ENCODE results near the gene LTBP3.
"Not testable (repeated sequence)": the region's sequence is repeated elsewhere in the genome, so short reads cannot be mapped to it uniquely, and the experiment has no call there.

The LTBP3 gene

DNA sequence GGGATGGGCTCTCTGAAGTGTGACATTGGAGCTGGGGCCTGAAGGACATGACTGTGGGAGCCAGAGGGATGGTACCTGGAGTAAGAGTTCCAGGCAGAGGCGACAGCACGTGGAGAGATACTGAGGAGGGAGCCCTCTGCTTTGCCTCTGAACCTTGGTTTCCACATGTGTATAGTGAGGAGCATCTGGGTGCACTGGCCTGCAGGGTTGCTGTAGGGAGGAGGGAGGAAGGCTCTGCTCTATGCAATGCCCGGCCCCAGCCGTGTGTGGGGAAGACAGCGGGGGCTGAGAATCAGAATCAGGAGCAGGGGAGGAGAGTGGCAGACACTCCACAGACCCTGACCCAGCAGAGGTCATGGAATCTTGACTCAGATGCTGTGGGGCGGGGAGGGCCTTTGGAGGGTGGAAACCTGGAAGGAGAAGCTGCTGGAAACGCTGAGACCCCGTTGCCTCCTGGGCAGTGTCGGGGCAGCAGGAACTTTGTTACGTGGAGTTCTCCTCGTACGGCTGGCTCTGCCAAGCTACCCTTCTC lies 29.3 kb downstream of the LTBP3 start:
- TF ChIP-seq, protein P1, sequence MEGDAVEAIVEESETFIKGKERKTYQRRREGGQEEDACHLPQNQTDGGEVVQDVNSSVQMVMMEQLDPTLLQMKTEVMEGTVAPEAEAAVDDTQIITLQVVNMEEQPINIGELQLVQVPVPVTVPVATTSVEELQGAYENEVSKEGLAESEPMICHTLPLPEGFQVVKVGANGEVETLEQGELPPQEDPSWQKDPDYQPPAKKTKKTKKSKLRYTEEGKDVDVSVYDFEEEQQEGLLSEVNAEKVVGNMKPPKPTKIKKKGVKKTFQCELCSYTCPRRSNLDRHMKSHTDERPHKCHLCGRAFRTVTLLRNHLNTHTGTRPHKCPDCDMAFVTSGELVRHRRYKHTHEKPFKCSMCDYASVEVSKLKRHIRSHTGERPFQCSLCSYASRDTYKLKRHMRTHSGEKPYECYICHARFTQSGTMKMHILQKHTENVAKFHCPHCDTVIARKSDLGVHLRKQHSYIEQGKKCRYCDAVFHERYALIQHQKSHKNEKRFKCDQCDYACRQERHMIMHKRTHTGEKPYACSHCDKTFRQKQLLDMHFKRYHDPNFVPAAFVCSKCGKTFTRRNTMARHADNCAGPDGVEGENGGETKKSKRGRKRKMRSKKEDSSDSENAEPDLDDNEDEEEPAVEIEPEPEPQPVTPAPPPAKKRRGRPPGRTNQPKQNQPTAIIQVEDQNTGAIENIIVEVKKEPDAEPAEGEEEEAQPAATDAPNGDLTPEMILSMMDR (conservative IDR thresholded peaks at IDR 0.05; ENCODE audit: low read depth), result no peak
- CTCF ChIA-PET, result no interaction called here
- POLR2A ChIA-PET (ENCODE audit: low non-redundant PET), result interaction anchor here (0.7 kb wide), 1 partner anchor 17 kb away, joined by 3 read pairs; no protein-coding TSS in a partner anchor

DNA sequence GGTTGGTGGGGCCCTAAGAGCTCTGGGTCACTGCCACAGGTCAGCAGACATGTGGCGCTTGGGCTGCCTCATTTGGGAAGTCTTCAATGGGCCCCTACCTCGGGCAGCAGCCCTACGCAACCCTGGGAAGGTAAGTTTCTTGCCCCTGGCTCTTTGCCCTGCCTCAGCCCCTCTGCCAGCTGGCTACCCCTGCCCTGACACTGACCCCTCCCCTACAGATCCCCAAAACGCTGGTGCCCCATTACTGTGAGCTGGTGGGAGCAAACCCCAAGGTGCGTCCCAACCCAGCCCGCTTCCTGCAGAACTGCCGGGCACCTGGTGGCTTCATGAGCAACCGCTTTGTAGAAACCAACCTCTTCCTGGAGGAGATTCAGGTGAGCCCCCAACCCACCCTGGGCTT lies 31.4 kb downstream of the LTBP3 start:
- peak overlapping the region; percentile 77 for H3K27ac ChIP-seq
- no peak for DNase-seq (ENCODE audit: low spot score)
- TF ChIP-seq, protein P1 (conservative IDR thresholded peaks at IDR 0.05; ENCODE audit: low read depth), result no peak
- CTCF ChIA-PET, result no interaction called here
- POLR2A ChIA-PET (ENCODE audit: low non-redundant PET), result no interaction called here

More for the DNA sequence above, 29.3 kb downstream of the LTBP3 start:
- H3K27ac ChIP-seq, result peak overlapping the region; percentile 35
- DNase-seq (ENCODE audit: low spot score), result no peak

DNA sequence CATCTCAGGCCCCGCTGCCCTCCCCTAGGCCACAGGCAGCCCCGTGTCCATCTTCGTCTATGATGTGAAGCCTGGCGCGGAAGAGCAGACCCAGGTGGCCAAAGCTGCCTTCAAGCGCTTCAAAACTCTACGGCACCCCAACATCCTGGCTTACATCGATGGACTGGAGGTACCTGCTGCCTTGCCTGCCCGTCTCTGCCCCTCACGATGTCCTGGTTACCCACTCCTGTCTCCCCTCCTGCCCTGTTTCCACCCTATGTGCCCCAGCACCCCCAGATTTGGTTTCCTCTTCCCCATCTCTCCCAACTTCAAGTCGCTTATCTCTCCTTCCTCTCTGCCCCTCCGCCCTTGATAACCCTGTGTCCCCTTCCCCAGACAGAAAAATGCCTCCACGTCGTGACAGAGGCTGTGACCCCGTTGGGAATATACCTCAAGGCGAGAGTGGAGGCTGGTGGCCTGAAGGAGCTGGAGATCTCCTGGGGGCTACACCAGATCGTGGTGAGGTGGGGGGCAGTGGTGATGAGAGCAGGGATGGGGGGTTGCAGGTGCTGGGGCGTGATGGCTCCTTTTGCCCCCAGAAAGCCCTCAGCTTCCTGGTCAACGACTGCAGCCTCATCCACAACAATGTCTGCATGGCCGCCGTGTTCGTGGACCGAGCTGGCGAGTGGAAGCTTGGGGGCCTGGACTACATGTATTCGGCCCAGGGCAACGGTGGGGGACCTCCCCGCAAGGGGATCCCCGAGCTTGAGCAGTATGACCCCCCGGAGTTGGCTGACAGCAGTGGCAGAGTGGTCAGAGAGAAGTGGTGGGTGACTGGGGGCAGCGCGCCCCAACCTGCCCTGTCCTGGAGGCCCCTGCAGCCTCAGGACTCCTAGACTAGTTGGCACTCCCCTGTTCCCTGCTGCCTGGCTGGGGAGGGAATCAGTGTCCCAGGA lies 32.3 kb downstream of the LTBP3 start:
- DNase-seq (ENCODE audit: low spot score), result no peak
- H3K27ac ChIP-seq, result peak overlapping the region; percentile 77
- ChIA-PET POLR2A (ENCODE audit: low non-redundant PET) (interaction anchor here (0.5 to 0.6 kb wide), 3 partner anchors 26 to 85 kb away, joined by 3 to 8 read pairs (median 5); no protein-coding TSS in a partner anchor), CTCF (interaction anchor here (0.6 to 1.1 kb wide), 3 partner anchors 15 to 151 kb away, joined by 3 to 9 read pairs (median 5); no protein-coding TSS in a partner anchor)
- TF ChIP-seq, protein P1 (conservative IDR thresholded peaks at IDR 0.05; ENCODE audit: low read depth), result no peak

DNA sequence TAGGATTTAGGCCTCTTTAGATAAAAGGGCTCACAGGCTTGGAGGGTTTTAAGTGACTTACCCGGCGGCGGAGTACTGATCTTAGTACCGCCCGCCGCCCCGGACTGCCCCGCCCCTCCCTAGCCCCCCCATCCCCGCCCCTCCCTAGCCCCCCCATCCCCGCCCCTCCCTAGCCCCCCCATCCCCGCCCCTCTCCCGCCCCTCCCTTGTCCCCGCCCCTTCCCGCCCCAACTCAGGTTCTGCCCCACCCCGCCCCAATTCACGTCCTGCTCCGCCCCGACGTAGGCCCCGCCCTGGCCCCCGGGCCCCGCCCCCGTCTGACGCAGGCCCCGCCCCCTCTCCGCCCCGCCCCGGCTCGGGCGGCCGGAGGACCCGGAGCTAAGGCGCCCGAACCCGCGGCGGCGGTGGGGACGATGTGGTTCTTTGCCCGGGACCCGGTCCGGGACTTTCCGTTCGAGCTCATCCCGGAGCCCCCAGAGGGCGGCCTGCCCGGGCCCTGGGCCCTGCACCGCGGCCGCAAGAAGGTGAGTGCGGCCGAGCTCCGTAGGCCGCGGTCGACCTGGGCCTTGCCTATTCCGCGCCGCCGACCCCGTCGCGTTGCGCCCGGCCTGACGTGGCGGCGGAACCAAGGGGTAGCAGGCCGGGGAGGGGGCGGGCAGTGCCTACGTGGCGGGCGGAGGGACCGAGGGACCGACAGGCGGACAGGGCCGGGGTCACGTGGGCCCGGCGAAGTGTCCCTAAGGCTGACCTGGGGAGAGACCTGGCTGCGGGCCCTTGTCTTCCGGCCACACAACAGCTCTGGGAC lies 33.2 kb downstream of the LTBP3 start, which contains the start of gene SCYL1:
TSS of gene SCYL1 (plus strand) at position 343 of the 805 bp plus-strand sequence. CDS start at position 414, 71 bp downstream.
- POLR2A ChIA-PET (ENCODE audit: low non-redundant PET), result interaction anchor here (0.5 kb wide), 1 partner anchor 42 kb away, joined by 5 read pairs; no protein-coding TSS in a partner anchor
- peak; percentile 87 for DNase-seq (ENCODE audit: low spot score)
- H3K27ac ChIP-seq, result peak within 1 kb of the TSS; percentile 77
- TF ChIP-seq, protein P1 (conservative IDR thresholded peaks at IDR 0.05; ENCODE audit: low read depth), result no peak
- CTCF ChIA-PET, result interaction anchor here (1.1 kb wide), 1 partner anchor 15 kb away, joined by 5 read pairs; no protein-coding TSS in a partner anchor

DNA sequence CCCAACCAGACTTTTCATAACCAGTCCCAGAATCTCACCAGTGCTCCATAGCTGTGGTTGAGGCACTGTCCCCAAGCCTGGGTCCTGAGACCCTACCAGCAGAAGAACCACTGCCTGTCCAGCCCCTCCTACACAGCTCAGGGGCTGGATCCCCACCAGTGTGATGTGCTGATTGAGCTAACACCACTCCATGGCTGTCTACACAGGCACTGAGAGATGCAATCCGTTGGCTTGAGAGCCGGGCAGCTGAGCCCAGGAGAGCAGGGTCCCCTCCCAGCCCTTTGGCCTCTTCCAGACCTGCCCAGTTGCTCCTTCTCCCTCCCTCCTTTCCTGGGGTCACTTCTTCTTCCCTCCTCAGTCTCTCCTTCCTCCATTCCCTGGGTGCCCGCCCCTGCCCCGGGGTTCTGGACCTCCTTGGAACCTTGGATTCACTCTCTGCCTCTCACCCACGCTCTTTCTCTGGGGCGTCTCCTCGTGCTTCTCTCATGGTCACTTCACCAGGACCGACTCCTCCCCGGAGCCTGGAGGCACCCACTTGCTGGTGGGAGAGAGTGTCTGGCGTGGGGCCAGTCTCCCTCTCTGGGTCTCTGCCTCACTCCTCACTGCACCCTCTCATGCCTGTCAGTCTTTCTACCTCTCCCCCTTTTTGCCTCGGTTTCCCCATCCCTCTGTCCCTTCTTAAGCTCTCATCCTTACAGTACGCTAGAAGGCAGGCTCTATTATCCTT lies 34.0 kb downstream of the LTBP3 start:
- peak overlapping the region; percentile 77 for H3K27ac ChIP-seq
- CTCF ChIA-PET, result no interaction called here
- no peak for DNase-seq (ENCODE audit: low spot score)
- POLR2A ChIA-PET (ENCODE audit: low non-redundant PET), result no interaction called here
- TF ChIP-seq, protein P1 (conservative IDR thresholded peaks at IDR 0.05; ENCODE audit: low read depth), result no peak

DNA sequence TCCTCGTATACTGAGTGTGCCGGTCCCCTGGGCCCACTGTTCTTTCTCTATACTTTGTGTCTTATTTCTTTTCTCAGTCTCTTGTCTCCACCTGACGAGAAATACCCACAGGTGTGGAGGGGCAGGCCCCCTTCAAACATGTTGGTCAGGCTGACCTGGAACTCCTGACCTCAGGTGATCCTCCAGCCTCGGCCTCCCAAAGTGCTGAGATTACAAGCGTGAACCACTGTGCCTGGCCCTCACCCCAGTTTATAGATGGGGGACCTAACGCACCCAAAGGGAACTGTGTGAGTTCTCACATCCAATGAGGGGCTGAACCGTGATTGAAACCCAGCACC lies 34.6 kb downstream of the LTBP3 start:
- H3K27ac ChIP-seq; DNase-seq (ENCODE audit: low spot score); POLR2A ChIA-PET (ENCODE audit: low non-redundant PET); CTCF ChIA-PET: not testable (repeated sequence)

DNA sequence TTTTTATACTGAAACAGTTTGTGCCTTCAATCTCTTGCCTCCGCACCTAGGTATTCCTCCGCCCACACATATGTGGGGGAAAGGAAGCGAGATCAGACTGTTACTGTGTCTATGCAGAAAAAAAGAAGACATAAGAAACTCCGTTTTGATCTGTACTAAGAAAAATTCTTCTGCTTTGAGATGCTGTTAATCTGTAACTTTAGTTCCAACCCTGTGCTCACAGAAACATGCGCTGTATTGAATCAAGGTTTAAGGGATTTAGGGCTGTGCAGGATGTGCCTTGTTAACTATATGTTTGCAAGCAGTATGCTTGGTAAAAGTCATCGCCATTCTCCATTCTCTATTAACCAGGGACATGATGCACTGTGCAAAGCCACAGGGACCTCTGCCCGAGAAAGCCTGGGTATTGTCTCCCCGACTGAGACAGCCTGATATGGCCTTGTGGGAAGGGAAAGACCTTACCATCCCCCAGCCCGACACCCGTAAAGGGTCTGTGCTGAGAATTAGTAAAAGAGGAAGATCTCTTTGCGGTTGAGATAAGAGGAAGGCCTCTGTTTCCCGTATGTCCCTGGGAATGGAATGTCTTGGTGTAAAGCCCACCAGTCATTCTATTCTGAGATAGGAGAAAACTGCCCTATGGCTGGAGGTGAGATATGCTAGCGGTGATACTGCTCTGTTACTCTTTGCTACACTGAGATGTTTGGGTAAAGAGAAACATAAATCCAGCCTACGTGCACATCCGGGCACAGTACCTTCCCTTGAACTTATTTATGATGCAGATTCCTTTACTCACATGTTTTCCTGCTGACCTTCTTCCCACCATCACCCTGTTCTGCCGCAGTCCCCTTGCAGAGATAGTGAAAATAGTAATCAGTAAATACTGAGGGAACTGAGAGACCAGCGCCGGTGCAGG lies 35.2 kb downstream of the LTBP3 start:
- POLR2A ChIA-PET (ENCODE audit: low non-redundant PET); CTCF ChIA-PET; H3K27ac ChIP-seq; DNase-seq (ENCODE audit: low spot score): not testable (repeated sequence)

DNA sequence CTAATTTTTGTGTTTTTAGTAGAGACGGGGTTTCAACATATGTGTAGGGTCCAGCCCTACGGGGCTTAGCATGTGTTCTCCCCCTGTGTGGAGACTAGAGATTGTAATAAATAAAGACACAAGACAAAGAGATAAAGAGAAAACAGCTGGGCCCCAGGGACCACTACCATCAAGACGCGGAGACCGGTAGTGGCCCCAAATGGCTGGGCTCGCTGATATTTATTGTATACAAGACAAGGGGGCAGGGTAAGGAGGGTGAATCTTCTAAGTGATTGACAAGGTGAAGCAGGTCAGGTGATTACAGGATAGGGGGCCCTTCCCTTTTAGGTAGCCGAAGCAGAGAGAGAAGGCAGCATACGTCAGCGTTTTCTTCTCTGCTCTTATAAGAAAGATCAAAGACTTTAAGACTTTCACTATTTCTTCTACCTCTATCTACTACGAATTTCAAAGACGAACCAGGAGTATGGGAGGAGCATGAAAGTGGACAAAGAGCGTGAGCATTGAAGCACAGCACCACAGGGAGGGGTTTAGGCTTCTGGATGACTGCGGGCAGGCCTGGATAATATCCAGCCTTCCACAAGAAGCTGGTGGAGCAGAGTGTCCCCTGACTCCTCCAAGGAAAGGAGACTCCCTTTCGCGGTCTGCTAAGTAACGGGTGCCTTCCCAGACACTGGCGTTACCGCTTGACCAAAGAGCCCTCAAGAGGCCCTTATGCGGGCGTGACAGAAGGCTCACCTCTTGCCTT lies 36.2 kb downstream of the LTBP3 start:
- H3K27ac ChIP-seq; DNase-seq (ENCODE audit: low spot score); POLR2A ChIA-PET (ENCODE audit: low non-redundant PET); CTCF ChIA-PET: not testable (repeated sequence)

All from RWPE1 (cell line).